ENCODE measurements around the gene TOP2B.

The TOP2B gene

DNA sequence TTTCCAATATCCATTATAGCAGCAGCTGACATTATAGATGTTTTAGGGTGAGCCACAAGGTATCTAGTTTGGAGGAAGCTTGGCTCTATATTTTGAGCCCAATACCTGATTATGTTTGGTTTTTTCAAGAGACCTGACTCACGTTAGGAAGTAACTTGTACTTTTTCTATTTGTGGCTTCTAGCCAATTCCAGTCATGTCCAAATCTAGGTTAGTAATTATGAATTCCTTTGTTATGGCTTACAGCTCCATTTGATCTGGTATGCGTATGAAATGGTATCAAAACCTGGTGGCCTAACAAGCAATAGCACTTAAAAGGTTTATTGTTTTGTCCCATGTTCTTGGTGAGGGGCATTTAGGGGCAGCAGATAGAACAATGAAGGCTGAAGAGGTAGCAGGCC is 115.9 kb downstream of the TOP2B start:
- DNase-seq (ENCODE audit: low spot score), result no peak
- TF ChIP-seq, protein P1, sequence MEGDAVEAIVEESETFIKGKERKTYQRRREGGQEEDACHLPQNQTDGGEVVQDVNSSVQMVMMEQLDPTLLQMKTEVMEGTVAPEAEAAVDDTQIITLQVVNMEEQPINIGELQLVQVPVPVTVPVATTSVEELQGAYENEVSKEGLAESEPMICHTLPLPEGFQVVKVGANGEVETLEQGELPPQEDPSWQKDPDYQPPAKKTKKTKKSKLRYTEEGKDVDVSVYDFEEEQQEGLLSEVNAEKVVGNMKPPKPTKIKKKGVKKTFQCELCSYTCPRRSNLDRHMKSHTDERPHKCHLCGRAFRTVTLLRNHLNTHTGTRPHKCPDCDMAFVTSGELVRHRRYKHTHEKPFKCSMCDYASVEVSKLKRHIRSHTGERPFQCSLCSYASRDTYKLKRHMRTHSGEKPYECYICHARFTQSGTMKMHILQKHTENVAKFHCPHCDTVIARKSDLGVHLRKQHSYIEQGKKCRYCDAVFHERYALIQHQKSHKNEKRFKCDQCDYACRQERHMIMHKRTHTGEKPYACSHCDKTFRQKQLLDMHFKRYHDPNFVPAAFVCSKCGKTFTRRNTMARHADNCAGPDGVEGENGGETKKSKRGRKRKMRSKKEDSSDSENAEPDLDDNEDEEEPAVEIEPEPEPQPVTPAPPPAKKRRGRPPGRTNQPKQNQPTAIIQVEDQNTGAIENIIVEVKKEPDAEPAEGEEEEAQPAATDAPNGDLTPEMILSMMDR (IDR thresholded peaks at IDR 0.05; ENCODE audit: extremely low read depth, missing control alignments), result no peak

DNA sequence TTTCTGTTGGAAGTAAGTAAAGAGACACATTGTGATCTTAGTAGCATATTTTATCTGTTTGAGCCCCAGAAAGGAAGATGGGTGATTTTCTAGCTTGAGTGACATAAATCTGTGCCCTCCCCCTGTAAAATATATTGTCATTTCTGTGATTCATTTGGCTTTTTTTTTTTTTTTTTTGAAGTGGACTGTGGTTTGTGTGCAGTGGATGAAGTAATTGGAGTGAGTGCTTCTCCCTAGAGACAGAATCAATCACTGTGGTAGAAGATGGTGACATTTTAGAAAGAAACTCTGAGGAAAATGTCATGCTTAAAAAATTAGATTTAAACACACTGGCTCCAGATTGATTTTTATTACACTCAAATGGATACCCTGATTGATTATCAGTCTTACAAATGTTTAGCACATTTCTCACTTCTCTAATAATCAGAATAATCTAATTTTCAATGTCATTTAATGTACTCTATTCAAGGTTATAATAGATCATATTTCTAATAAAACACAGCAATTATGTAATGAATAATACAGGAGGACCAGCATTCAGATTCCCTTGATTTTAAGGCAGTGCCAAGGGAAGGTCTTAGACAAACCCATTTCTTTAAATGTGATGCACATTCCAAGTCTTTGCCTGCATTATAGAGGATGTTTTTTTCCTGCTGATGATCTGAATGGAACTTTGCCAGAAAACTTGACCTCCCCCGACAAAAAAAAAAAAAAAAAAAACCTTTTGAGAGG is 116.6 kb downstream of the TOP2B start:
- TF ChIP-seq, protein P1 (IDR thresholded peaks at IDR 0.05; ENCODE audit: extremely low read depth, missing control alignments), result no peak
- DNase-seq (ENCODE audit: low spot score), result no peak

Data from GM20000 (cell line).